NCI-H128 (cell line): ENCODE results near the gene TERF2IP.

Source experiments
- DNase-seq: peaks from one replicate; lab custom pipeline; 2025; ENCODE audit not compliant: unreplicated experiment; lab: John Stamatoyannopoulos, UW

TERF2IP gene

GRCh38 chr16:75635036-75635435 lies 12.5 kb upstream of the TERF2IP start:
- no peak for DNase-seq

DNA sequence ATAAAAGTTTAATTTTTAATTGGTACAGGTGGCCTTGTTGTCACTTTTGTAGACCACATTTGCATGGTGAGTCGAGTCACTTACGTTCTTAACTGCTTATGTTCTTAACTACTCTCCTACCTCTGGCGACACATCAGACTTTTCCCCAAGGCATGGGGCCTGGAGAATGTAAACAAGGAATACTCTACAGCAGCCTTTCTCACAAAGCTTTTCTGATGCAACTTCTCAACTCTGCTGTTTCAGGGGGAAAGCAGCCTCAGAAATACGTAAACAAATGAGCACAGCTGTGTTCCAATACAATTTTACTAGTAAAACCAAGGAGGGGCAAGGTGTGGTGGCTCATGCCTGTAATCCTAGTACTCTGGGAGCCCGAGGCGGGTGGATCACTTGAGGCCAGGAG lies 7.0 kb upstream of the TERF2IP start:
- DNase-seq: no peak

GRCh38 chr16:75644240-75645012 lies 3.1 kb upstream of the TERF2IP start:
- no peak for DNase-seq

DNA sequence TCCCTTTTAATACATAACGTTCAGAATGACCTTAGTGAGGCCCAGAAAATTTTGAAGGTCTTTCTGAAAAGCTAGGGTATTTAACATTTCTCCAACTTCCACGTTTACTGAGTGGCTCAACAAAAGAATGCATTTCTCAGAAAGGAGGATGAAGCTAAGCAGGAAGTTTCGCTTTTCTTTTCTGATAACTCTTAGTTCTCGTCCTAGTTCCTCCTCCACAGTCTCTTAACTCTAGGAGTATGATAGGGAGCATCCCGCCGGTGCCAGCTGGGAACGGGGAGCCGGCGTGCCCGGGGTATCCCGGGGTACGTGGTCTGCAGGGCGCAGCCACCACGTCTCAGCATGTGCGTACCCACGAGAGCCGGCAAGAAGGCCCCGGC lies 471 bp upstream of the TERF2IP start:
- DNase-seq: no peak

GRCh38 chr16:75648265-75649076 lies 898 bp downstream of the TERF2IP start:
- peak; percentile 16 for DNase-seq

- DNase-seq: no peak
Measured at GRCh38 chr16:75653922-75654321, 6.3 kb downstream of the TERF2IP start.

DNA sequence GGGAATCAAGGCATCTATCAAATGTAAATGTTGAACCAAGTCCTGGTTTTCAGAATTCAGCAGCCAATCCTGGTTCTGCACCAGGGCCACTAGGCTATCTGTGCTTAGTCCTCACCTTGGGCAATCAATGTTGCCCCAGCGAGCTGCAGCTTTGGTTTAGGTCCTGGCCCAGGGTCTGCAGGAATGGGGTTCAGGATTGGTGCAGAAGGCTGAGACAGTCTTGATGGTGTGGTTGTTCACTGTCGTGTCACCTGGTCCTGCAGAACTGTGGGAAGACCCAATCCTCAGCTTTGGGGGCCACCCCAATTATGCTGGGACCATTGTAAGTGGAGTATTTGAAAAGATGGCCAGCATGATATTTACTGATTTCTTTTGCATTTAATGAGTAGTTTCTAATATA lies 10.6 kb downstream of the TERF2IP start:
- DNase-seq: no peak

DNA sequence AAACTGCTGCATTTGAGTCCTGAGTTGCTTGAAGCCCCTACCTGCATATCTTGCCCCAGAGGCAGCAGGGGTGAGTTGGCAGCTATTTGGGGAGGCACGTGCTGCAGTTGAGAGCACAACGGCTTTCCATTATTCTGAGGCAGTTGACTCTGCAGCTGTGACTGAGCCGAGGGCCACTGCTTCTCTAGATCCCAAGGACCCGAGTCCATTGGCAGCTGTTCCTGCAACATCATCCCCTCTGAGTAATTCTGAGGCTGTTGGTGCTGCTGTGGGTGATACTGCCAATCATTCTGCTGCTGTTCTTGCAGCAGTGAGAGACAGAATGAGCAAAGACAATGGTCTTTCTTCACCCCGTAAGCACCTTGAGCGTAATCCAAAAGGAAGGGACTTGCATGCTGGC lies 12.7 kb downstream of the TERF2IP start:
- DNase-seq: no peak

- DNase-seq: no peak
Measured at GRCh38 chr16:75660726-75661302, 13.2 kb downstream of the TERF2IP start.

DNA sequence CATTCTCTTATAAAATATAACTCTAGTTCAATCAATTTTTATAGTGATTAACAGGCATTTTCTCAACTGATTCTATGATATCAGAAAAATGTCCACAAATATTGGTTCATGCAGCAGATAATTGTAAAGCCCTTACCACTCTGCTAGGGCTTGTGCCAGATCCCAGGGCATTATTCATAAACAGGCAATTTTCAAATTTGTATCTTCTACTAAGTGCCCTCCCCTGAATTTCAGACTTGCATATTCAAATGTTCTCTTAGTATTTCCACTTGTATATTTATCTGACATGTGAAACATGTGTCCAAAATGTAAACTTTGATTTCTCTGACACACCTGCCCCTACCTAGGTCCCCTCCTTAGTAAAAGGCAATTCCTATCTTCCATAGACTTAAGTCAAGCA lies 19.9 kb downstream of the TERF2IP start:
- DNase-seq: no peak

DNA sequence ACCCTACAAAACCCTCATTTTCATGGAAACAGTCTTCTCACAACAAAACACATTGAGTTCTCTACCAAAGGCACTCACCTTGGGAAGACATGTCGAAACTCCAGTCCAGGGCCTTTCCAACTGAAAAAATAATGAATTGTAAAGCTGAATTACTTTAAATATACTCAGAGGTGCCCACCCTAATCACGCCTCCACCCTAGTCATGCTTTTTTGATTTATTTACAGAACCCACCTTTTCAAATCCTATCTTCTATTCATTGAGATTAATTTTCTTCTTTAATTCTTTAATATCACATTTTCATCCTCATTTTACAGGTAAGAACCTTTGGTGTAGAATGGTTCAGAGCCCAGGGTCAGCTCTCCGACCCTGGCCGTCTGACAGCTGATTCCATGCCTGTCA lies 29.3 kb downstream of the TERF2IP start, which contains the start of gene CPHXL2:
CPHXL2 (minus strand) TSS at position 101 of the 400 bp plus-strand sequence; CDS start at position 91, 10 bp downstream.
- no peak for DNase-seq

DNA sequence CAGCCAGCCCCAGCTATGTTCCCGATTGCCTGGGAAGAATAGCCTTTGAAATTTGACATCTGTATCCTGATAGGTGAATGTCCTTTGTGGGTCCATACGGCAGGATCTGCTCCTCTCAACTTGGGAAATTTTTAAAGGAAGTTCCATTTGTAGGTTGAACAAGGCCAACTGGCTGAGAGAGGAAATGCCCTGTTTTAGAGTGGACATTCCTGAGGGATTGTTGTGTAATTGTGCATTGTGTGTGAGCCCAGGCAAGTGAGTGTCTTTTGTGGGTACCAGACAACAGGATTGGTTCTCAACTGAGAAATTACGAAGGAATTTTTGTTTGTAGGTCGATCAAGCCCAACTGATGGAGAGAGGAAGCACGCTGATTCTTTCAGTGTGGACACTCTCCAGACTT lies 31.8 kb downstream of the TERF2IP start:
- no peak for DNase-seq

DNA sequence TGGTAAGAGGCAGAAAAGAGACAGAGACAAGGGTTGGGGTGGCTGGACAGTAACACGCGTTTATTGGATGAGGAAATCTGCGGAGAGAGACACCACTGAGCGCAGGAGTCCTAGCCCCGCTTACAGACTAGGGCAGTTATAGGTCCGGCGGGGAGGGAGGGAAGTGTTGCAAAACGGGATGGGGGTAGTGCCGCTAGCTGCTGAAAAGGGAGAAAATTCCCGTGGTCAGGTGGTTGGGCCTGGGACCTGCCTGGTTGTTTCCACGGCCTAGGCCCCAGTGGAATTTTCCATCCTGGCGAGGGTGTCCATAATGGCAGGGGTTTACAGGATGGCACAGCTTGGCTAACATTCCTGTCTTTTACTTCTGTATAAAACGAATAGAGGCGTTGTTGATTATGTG lies 34.7 kb downstream of the TERF2IP start:
- no peak for DNase-seq

DNA sequence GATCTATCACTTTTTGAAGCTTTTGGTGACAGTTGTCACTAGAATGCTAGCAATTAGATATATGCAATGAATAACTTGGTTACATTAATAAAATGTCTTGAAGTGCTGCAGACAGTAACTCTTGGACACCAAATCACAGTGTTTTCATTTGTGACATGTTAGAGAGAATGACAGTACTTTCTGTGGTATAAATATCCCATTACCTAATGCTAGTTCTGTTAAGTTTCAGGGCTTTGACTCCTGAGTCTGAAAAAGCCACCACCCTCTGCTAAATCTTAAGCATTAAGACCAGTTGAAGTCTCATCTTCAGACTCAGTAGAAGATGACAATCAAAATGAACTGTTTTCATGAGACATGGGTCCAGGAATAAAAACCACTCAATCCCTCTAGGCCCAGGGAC lies 39.8 kb downstream of the TERF2IP start:
- no peak for DNase-seq

GRCh38 chr16:75695708-75696107 lies 48.1 kb downstream of the TERF2IP start:
- no peak for DNase-seq

DNA sequence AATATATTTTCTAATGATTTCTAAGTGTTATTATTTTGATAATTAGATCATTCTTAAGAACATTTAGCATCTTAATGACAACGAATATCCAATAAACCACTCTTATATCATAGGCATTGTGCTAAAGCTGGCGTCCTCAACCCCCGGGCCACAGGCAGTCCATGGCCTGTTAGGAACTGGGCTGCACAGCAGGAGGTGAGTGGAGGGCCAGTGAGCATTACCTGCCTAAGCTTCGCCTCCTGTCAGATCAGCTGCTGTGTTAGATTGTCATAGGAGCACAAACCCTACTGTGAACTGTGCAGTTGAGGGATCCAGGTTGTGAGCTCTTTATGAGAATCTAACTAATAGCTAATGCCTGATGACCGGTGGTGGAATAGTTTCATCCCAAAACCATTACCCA lies 50.0 kb downstream of the TERF2IP start:
- DNase-seq: no peak

DNA sequence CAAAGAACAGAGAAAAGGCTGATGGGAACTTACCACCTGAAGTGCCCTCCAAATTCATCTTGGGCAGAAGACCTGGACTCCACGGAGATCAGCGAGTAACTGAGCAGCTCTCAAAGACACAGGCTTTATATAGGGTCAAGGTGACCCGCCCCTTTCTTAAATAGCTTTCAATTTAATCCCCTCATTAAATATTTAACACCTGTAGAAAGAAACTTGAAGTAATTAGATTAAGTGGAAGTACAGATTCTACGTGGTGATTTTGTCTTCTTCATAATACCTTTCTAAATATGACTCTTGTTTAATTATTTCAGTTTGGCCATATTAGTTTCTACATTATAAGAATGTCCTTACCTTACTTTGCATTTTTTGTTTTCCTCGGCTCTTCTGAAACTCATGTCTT lies 53.8 kb downstream of the TERF2IP start, which contains the start of gene DUXB:
DUXB (minus strand) TSS at position 101 of the 400 bp plus-strand sequence; CDS start at position 58, 43 bp downstream.
- DNase-seq: no peak

DNA sequence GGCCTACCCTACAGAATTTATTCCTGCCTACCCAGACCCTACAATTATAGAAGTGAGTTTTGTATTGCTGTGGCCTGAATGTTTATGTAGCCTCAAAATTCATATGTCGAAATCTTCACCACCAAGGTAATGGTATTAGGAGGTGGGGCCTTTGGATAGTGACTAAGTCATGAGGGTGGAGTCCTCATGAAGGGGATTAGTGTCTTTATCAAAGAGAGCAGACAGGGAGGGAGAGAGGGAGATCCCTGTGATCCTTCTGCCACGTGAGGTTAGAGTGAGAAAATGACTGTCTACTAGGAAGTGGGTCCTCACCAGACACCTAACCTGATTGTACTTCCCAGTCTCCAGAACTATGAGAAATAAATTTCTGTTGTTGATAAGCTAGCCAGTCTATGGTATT lies 54.7 kb downstream of the TERF2IP start:
- DNase-seq: no peak

GRCh38 chr16:75703306-75703705 lies 55.7 kb downstream of the TERF2IP start:
- no peak for DNase-seq
